Stimulated activated CD8-positive, alpha-beta memory T cell treated with anti-CD3 and anti-CD28 coated beads, Interleukin-12 subunit alpha, Interleukin-12 subunit beta, amount 100 ng/mL, for 24 hours (primary cell): ENCODE measurements around the gene PPL.

ENCODE experiments used
- DNase-seq: peaks from one replicate; pipeline ENCODE4 v3.0.0-alpha.2; 2020; ENCODE audit errors: extremely low read depth

PPL gene

GRCh38 chr16:4860727-4861342, 76.1 kb downstream of the PPL start:
- no peak for DNase-seq

DNA sequence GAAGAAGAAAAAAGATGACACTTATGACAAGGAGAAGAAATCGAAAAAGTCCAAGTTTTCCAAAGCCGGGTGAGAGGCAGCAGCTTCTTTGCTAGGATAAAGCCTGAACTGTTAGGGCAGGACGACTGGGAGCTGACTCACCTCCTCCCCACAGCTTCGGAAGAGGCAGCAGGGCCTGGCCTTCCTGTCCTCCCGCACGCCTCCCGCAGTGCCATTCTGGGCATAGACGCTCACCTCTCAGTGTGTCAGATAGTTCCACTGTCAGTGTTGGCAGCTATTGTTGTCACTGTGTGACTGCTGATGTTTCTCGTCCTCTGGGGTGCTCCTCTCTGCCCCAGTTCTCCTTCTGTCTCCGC, 77.1 kb downstream of the PPL start:
- no peak for DNase-seq

DNA sequence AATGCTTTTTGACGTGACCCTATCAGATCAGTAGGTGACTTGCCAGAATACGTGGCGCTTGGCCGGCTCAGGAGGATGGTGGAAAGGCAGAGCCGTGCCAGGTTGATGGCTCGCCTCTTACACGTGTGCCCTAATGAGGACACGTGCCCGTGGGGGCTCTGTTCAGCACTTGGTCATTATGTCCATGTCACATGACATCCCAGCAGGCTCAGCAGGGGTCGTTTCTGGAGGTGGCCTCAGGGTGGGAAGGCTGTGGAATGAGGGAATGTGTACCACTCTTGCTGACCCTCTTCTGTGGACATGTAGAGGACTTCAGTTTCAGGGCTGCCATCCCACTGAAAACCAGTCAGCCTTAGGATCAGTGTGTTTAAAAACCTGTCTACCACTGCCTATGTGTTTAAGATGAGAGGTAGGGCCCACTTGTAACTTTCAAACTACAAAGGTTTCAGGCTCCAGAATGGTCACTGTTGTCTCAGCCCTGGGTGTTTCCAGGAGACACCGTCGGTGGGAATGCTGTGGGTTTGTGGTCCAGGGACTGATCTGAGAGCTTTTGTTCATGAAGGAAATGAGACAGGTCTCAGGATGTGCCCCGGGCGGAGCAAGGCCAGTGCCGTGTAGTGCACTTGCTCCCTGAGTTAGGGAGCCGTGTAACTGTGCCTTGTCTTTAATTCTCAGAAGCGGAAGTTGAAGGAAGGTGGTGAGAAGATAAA, 77.6 kb downstream of the PPL start:
- no peak for DNase-seq

DNA sequence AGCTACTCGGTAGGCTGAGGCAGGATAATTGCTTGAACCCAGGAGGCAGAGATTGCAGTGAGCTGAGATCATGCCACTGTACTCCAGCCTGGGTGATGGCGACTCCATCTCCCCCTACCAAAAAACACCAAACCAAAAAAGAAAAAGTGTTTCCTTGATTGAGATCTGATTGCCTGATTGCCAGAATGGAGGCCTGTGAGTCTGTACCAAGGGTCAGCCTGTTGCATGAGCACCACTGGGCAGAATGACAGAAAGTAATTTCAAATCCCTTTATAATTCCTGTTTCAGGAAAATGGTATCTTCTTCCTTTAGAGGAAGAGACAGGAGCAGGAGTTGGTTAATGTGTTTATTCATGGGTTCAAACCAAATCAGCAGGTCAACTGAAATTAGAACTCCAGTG, 81.1 kb downstream of the PPL start:
- DNase-seq = no peak

GRCh38 chr16:4855371-4855770, 81.6 kb downstream of the PPL start:
- DNase-seq = no peak

DNA sequence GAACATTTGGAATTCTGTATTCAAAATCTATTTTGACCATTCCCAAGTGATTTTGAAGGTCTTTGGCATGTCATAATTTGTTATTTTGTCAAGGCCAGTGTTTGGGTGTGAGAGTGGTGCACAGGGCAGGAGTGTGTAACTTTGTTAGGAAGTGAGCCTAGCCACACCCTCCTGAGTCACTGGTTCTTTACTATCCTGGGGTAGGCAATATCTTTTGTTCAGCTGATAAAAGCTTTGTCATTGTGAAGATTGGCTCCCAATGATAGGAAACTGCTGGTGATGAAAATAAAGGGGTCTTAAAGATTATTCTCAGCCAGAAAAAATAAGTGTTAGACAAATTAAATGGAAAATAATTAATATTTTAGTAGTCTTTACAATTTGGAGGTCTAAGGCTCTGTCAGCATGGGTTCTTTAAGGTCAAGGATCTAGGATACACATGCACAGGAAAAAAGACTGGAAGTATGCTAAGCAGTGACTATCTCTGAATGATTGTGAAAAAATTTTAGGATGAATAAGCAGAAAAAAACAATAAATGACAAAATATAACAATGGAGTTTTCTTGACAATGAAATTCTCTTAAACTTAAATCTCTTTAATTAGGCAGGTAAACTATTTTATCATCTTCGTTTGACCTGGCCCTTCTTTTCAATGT, 84.6 kb downstream of the PPL start:
- DNase-seq = no peak

DNA sequence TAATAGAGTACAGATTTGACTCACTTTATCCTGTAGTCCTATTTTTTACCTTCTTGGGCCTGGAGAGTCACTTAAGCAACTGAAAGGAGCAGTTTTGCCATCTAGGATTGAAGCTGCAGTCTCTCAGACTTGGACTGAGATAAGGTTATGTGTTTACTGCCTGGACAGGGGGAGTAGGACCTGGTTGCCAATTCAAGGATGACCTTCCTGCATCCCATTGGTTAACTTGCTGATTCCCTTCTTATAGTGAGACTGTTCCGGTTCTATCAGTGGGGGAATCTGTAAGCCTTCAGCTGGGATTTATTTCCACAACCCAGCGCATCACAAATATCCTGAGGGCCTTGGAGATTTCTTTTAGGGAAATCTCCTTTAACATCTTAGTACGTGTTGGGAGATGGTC, 86.7 kb downstream of the PPL start:
- DNase-seq = no peak

- no peak for DNase-seq
These were observed 89.0 kb downstream of the PPL start for GRCh38 chr16:4847774-4848587.

- peak; percentile 100 for DNase-seq
These were observed 89.8 kb downstream of the PPL start, which contains the start of the genes GLYR1 and UBN1 for GRCh38 chr16:4846901-4847773. Gene GLYR1 (minus strand): TSS chr16:4847288. CDS start chr16:4847265, 23 bp downstream. Gene UBN1 (plus strand): TSS chr16:4847481. CDS start chr16:4852918, 5,437 bp downstream.

- DNase-seq = no peak
These were observed 90.4 kb downstream of the PPL start for GRCh38 chr16:4846503-4846900.

GRCh38 chr16:4840984-4841383, 96.0 kb downstream of the PPL start:
- no peak for DNase-seq

DNA sequence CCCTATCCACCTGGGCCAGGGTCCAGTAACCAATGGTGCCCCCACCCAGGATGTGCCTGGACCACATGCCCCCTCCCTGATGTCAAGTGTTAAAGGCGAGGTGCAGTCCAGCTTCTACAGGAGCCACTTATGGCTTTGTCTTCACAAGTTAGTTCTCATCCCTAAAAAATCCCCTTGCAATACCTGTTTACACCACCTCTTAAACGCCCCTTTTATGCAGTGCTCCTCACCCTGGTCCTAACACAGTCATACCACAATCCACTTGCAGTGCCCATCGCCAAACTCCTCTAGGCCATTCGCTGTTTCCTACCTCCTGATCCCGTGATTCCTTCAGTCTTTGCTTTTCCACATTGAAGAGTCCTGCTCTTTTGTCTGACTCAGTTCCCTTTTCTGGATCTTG, 97.0 kb downstream of the PPL start:
- DNase-seq = no peak

GRCh38 chr16:4837733-4838501, 99.0 kb downstream of the PPL start:
- DNase-seq = no peak

- no peak for DNase-seq
These were observed 100.2 kb downstream of the PPL start for GRCh38 chr16:4836727-4837126.

DNA sequence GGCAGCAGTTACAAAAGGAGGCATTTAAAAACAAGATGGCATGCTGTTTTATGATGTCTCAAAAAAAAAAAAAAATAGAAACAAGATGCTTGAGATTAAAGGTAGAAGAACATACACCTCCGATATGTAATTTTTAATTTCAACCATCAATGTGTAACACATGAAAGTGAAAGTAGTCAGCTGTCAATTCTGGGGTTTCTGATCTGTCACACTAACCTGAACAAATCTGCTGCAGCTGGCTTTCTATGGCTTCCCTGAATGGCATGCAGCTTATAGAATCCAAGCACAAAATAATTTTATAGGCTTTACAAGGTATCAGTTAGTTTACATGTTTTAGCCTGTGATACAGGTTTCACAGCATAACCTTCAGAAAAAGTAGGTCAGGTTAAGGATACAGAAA, 103.4 kb downstream of the PPL start:
- DNase-seq = no peak

DNA sequence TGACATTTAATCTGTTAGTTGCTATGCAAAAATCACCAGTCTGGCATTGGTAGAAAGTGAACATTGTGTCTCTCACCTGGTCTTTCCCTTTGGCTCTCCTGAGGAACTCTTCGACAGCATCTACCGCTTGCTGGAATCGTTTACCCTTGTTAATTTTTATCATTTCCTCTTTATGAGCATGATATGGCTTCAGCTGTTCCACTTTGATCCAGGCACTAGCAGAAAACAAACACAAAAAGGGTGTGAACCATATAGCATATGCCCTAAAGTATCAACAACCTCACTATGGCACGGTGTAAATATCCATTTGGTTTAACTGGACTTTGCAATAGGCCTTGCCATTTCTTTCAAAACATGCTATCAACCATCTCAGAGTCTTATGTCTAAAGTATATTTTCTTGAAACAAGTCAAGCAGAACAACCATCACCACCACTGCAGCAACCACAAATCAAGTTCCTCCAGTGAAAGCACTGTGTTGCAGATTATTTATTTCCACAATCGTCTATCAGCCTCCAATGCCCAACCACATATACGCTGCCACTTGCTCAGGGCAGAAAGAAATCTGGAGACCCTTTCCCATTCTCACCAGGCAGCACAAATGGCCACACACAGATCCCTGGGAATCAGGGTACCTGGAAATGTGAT, 104.1 kb downstream of the PPL start:
- DNase-seq = no peak
